ENCODE data around the gene EZR. TPM values are rescaled to one million over a fixed set of nuclear protein-coding genes. Genes with fewer than 3 reads are reported as not detected.

Gene EZR
- total and polyA plus RNA-seq, 10 of the 15 experiments (the other 5 are each of a cell fraction or from before 2014, with no cell fraction given): 79.1 to 282 (median 161) TPM

GRCh38 chr6:158835616-158836221 is 16.6 kb upstream of the EZR start:
- FAIRE-seq (no peak), ATAC-seq (no peak), DNase-seq (ENCODE audit: low read depth, low spot score) (no peak)
- in situ Hi-C loops (cut with MboI): no loop called here
- ChIA-PET POLR2A (no interaction called here), RAD21 (ENCODE audit: unreplicated experiment) (no interaction called here), SMC1A (ENCODE audit: uncharacterized antibody, unreplicated experiment) (no interaction called here), CTCF (no interaction called here)
- H4K20me1 ChIP-seq (ENCODE audit: control insufficient read depth, insufficient read depth): no peaks in the 10 kb centered on the region
- no peak overlapping the region for H2AFZ ChIP-seq (ENCODE audit: control insufficient read depth, low read depth, low read length)
- H3K79me2 ChIP-seq (ENCODE audit: control insufficient read depth, insufficient read depth, low read length): no peaks in the 10 kb centered on the region
- no TSS peak for BruUV-seq (replicated peaks)
- no peaks in the 10 kb centered on the region for H3K9me3 ChIP-seq (replicated peaks; ENCODE audit: control insufficient read depth, insufficient read depth, low read length)
- no peak overlapping the region for H3K9ac ChIP-seq (ENCODE audit: control insufficient read depth, insufficient read depth, low read length)
- no peaks in the 10 kb centered on the region; the same call in 1 of the 2 replicates for H3K4me1 ChIP-seq (ENCODE audit: control insufficient read depth, insufficient read depth, low read length)
- H3K27me3 ChIP-seq (replicated peaks in 1 of 2; ENCODE audit: control insufficient read depth in 2 of 2, insufficient read depth in 2 of 2, low read length in 1 of 2): no peaks in the 10 kb centered on the region
- intact Hi-C loops (cut with micrococcal nuclease; ENCODE audit: unreplicated experiment): no loop called here
- no peak overlapping the region for H3K27ac ChIP-seq (ENCODE audit: control insufficient read depth, insufficient read depth)
- no peak overlapping the region for H3K4me2 ChIP-seq (ENCODE audit: control insufficient read depth, insufficient read depth)
- H3K36me3 ChIP-seq (ENCODE audit: control insufficient read depth in 2 of 2, insufficient read depth in 2 of 2, low read length in 1 of 2): no peaks in the 10 kb centered on the region
- 54% methylated on average over 19 of the region's 19 CpGs for WGBS (ENCODE audit: insufficient coverage, insufficient replicate concordance, low lambda C conversion rate, missing lambda C conversion rate)
- H3K4me3 ChIP-seq: no peak overlapping the region
- no peak for TF ChIP-seq MLLT1 (IDR thresholded peaks at IDR 0.05)
- no peak for TF ChIP-seq GABPA (IDR thresholded peaks at IDR 0.05; ENCODE audit: low read depth)
- no peak for TF ChIP-seq SPI1 (IDR thresholded peaks at IDR 0.05; ENCODE audit: borderline replicate concordance, insufficient read depth, low read depth, low read length)
- TF ChIP-seq CHD4 (IDR thresholded peaks at IDR 0.05): no peak
- no peak for TF ChIP-seq SREBF2 (IDR thresholded peaks at IDR 0.05; ENCODE audit: low read length)
- no peak for TF ChIP-seq CBX5 (IDR thresholded peaks at IDR 0.05; ENCODE audit: low read depth)
- no peak for TF ChIP-seq RCOR1 (conservative IDR thresholded peaks at IDR 0.05; ENCODE audit: low read depth, low read length)
- no peak for TF ChIP-seq SREBF1 (IDR thresholded peaks at IDR 0.05; ENCODE audit: low read length)
- TF ChIP-seq CUX1 (IDR thresholded peaks at IDR 0.05; ENCODE audit: insufficient replicate concordance, low read depth, low read length): no peak
- TF ChIP-seq KLF5 (IDR thresholded peaks at IDR 0.05; ENCODE audit: partially characterized antibody): no peak
- TF ChIP-seq, protein P1, sequence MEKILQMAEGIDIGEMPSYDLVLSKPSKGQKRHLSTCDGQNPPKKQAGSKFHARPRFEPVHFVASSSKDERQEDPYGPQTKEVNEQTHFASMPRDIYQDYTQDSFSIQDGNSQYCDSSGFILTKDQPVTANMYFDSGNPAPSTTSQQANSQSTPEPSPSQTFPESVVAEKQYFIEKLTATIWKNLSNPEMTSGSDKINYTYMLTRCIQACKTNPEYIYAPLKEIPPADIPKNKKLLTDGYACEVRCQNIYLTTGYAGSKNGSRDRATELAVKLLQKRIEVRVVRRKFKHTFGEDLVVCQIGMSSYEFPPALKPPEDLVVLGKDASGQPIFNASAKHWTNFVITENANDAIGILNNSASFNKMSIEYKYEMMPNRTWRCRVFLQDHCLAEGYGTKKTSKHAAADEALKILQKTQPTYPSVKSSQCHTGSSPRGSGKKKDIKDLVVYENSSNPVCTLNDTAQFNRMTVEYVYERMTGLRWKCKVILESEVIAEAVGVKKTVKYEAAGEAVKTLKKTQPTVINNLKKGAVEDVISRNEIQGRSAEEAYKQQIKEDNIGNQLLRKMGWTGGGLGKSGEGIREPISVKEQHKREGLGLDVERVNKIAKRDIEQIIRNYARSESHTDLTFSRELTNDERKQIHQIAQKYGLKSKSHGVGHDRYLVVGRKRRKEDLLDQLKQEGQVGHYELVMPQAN (conservative IDR thresholded peaks at IDR 0.05): no peak
- no peak for TF ChIP-seq CHD2 (IDR thresholded peaks at IDR 0.05; ENCODE audit: borderline replicate concordance, low read depth, low read length)
- TF ChIP-seq NR2C2 (IDR thresholded peaks at IDR 0.05; ENCODE audit: borderline replicate concordance, control insufficient read depth, insufficient read length, low read depth): no peak
- no peak for TF ChIP-seq POU2F2 (IDR thresholded peaks at IDR 0.05; ENCODE audit: borderline replicate concordance, low read depth, low read length)
- TF ChIP-seq POLR2A (IDR thresholded peaks at IDR 0.05; ENCODE audit: low read depth, low read length): no peak
- TF ChIP-seq SUPT20H (IDR thresholded peaks at IDR 0.05; ENCODE audit: borderline replicate concordance, control insufficient read depth, low read depth, low read length): no peak
- TF ChIP-seq TAF1 (IDR thresholded peaks at IDR 0.05; ENCODE audit: borderline replicate concordance, low read depth, low read length): no peak
